Measurements from ENCODE around the gene CST3. TPM values are rescaled to one million over a fixed set of nuclear protein-coding genes. Genes with fewer than 3 reads are reported as not detected.
"Not testable (repeated sequence)": the region's sequence is repeated elsewhere in the genome, so short reads cannot be mapped to it uniquely, and the experiment has no call there.

CST3 gene
- total RNA-seq, 1 donor from 2014 or later = 727 TPM

GRCh38 chr20:23638309-23638708 is 554 bp upstream of the CST3 start:
- no peak for ATAC-seq
- intact Hi-C loops (cut with DNase I) = no loop called here

DNA sequence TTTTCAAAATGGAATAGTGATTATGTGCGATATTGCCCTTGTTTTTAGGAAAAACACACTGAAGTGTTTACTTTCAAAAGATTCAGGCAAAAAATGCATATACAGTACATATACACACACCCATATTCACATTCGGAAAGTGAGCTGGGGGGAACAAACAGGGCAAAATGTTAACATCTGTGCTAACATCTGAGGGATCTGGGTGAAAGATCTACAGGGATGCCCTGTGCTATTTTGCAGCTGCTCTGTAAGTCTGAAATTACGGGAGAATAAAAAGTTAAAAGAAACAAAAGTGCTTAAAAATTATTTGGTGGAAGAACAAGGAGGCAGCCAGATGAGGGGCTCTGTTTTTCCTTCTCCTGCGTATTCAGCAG is 860 bp downstream of the CST3 start:
- Histone ChIP-seq H3K4me3 (peak overlapping the region; percentile 93), H3K9me3 (no peaks in the 10 kb centered on the region), H3K27ac (peak overlapping the region; percentile 98), H3K4me1 (peaks cover 29% of the 10 kb centered on the region), H3K36me3 (peaks cover 29% of the 10 kb centered on the region), H3K27me3 (ENCODE audit: low read depth) (no peaks in the 10 kb centered on the region)
- intact Hi-C loops (cut with DNase I) = no loop called here
- ATAC-seq (no peak), DNase-seq (no peak)
- TF ChIP-seq, protein P1, sequence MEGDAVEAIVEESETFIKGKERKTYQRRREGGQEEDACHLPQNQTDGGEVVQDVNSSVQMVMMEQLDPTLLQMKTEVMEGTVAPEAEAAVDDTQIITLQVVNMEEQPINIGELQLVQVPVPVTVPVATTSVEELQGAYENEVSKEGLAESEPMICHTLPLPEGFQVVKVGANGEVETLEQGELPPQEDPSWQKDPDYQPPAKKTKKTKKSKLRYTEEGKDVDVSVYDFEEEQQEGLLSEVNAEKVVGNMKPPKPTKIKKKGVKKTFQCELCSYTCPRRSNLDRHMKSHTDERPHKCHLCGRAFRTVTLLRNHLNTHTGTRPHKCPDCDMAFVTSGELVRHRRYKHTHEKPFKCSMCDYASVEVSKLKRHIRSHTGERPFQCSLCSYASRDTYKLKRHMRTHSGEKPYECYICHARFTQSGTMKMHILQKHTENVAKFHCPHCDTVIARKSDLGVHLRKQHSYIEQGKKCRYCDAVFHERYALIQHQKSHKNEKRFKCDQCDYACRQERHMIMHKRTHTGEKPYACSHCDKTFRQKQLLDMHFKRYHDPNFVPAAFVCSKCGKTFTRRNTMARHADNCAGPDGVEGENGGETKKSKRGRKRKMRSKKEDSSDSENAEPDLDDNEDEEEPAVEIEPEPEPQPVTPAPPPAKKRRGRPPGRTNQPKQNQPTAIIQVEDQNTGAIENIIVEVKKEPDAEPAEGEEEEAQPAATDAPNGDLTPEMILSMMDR (IDR thresholded peaks at IDR 0.05) = no peak

More at GRCh38 chr20:23638309-23638708, 554 bp upstream of the CST3 start:
- Histone ChIP-seq H3K4me3 (no peak overlapping the region), H3K36me3 (peaks cover 16% of the 10 kb centered on the region), H3K27ac (no peak overlapping the region), H3K9me3 (no peaks in the 10 kb centered on the region), H3K4me1 (peaks cover 39% of the 10 kb centered on the region), H3K27me3 (ENCODE audit: low read depth) (no peaks in the 10 kb centered on the region)
- no peak for DNase-seq
- TF ChIP-seq, protein P1 (IDR thresholded peaks at IDR 0.05) = no peak

GRCh38 chr20:23636182-23636907 is 1.4 kb downstream of the CST3 start:
- H3K27ac ChIP-seq = peak overlapping the region; percentile 98
- H3K36me3 ChIP-seq = peaks cover 32% of the 10 kb centered on the region
- TF ChIP-seq, protein P1 (IDR thresholded peaks at IDR 0.05) = no peak
- no peak for DNase-seq
- H3K4me1 ChIP-seq = peaks cover 26% of the 10 kb centered on the region
- intact Hi-C loops (cut with DNase I) = no loop called here
- H3K9me3 ChIP-seq = no peaks in the 10 kb centered on the region
- no peaks in the 10 kb centered on the region for H3K27me3 ChIP-seq (ENCODE audit: low read depth)
- ATAC-seq = no peak
- H3K4me3 ChIP-seq = peak overlapping the region; percentile 93

- Histone ChIP-seq H3K4me3 (peak overlapping the region; percentile 93), H3K4me1 (peaks cover 22% of the 10 kb centered on the region), H3K36me3 (peaks cover 32% of the 10 kb centered on the region)
- H3K27ac ChIP-seq; H3K9me3 ChIP-seq; H3K27me3 ChIP-seq (ENCODE audit: low read depth); ATAC-seq; DNase-seq; intact Hi-C loops (cut with DNase I): not testable (repeated sequence)
These were observed 2.0 kb downstream of the CST3 start for GRCh38 chr20:23635768-23636090.

- Histone ChIP-seq H3K27ac (no peak overlapping the region), H3K9me3 (no peaks in the 10 kb centered on the region), H3K4me3 (peak overlapping the region; percentile 8), H3K4me1 (peaks cover 22% of the 10 kb centered on the region), H3K36me3 (peaks cover 32% of the 10 kb centered on the region), H3K27me3 (ENCODE audit: low read depth) (no peaks in the 10 kb centered on the region)
- intact Hi-C loops (cut with DNase I) = no loop called here
- TF ChIP-seq, protein P1 (IDR thresholded peaks at IDR 0.05) = no peak
- DNase-seq (no peak), ATAC-seq (no peak)
These were observed 2.6 kb downstream of the CST3 start for GRCh38 chr20:23634985-23635767.
